Thoracic aorta (tissue), 2 donors: ENCODE measurements around the gene WIPF3. TPM values are rescaled to one million over a fixed set of nuclear protein-coding genes. Genes with fewer than 3 reads are reported as not detected.

Experiments
- ATAC-seq: fragments of 150-250 bp; one replicate; pipeline ENCODE4 v1.8.0; 2017; ENCODE audit warnings: low read depth; ENCODE audit not compliant: insufficient number of reproducible peaks, low FRiP score
- DNase-seq: peaks from one replicate; pipeline ENCODE4 v3.0.0-alpha.2; 2020; ENCODE audit warnings: low spot score
- H3K27ac ChIP-seq, 2 donors: fragments of 200-600 bp; sonication (generic); 1 replicate in 1 of 2; 2 replicates in 1 of 2; pipeline ENCODE4 v1.5.1; 2016; ENCODE audit warnings: mild to moderate bottlenecking in 2 of 2, moderate library complexity in 2 of 2
- H3K27me3 ChIP-seq: fragments of 200-600 bp; sonication (generic); replicated peaks from 2 replicates; pipeline ENCODE4 v1.6.0; 2016; ENCODE audit warnings: mild to moderate bottlenecking; ENCODE audit not compliant: insufficient read depth
- H3K36me3 ChIP-seq: fragments of 200-600 bp; sonication (generic); one replicate; pipeline ENCODE4 v1.5.1; 2016
- H3K4me1 ChIP-seq, 2 donors: fragments of 200-600 bp; sonication (generic); 1 replicate in 1 of 2; 2 replicates in 1 of 2; pipeline versions ENCODE4 v1.5.1 to v1.6.0; 2016; ENCODE audit warnings: low read depth in 2 of 2, mild to moderate bottlenecking in 1 of 2; ENCODE audit not compliant: control insufficient read depth in 1 of 2
- H3K4me3 ChIP-seq: fragments of 200-600 bp; sonication (generic); 2 replicates; pipeline ENCODE4 v1.5.1; 2016; ENCODE audit warnings: mild to moderate bottlenecking
- H3K9me3 ChIP-seq: fragments of 200-600 bp; sonication (generic); 2 replicates; pipeline ENCODE4 v1.5.1; 2016
- CTCF ChIP-seq: fragments of 200-600 bp; sonication (generic); IDR thresholded peaks from one replicate; pipeline ENCODE4 v1.5.1; 2019; ENCODE audit warnings: antibody characterized with exemption
- total RNA-seq, 2 donors: library from RNA; depleted of rRNA; stranded (reverse); fragments of >200 nt; gene quantifications; one replicate each; pipeline versions ENCODE4 v1.1.0 to v1.2.3, GENCODE V29; 2016

WIPF3 gene
- total RNA-seq, 2 donors from 2014 or later, result 2.4 to 3.7 TPM

- Histone ChIP-seq H3K9me3 (no peaks in the 10 kb centered on the region), H3K4me3 (no peak overlapping the region), H3K36me3 (no peaks in the 10 kb centered on the region), H3K4me1 (no peaks in the 10 kb centered on the region), H3K27me3 (no peaks in the 10 kb centered on the region), H3K27ac (no peak overlapping the region)
- DNase-seq (no peak), ATAC-seq (no peak)
- TF ChIP-seq CTCF, result no peak
These were observed 41.6 kb downstream of the WIPF3 start for GRCh38 chr7:29847916-29848315.

GRCh38 chr7:29848941-29849340 is 42.6 kb downstream of the WIPF3 start:
- DNase-seq (no peak), ATAC-seq (no peak)
- H3K4me1 ChIP-seq, result no peaks in the 10 kb centered on the region
- H3K36me3 ChIP-seq, result no peaks in the 10 kb centered on the region
- no peaks in the 10 kb centered on the region for H3K9me3 ChIP-seq
- no peak for TF ChIP-seq CTCF
- no peak overlapping the region for H3K4me3 ChIP-seq
- H3K27ac ChIP-seq, result no peak overlapping the region
- H3K27me3 ChIP-seq, result no peaks in the 10 kb centered on the region

GRCh38 chr7:29851487-29851886 is 45.2 kb downstream of the WIPF3 start:
- no peaks in the 10 kb centered on the region for H3K36me3 ChIP-seq
- no peak overlapping the region for H3K4me3 ChIP-seq
- H3K27ac ChIP-seq, result no peak overlapping the region
- H3K4me1 ChIP-seq, result no peaks in the 10 kb centered on the region
- DNase-seq (no peak), ATAC-seq (no peak)
- H3K27me3 ChIP-seq, result no peaks in the 10 kb centered on the region
- no peak for TF ChIP-seq CTCF
- H3K9me3 ChIP-seq, result no peaks in the 10 kb centered on the region

DNA sequence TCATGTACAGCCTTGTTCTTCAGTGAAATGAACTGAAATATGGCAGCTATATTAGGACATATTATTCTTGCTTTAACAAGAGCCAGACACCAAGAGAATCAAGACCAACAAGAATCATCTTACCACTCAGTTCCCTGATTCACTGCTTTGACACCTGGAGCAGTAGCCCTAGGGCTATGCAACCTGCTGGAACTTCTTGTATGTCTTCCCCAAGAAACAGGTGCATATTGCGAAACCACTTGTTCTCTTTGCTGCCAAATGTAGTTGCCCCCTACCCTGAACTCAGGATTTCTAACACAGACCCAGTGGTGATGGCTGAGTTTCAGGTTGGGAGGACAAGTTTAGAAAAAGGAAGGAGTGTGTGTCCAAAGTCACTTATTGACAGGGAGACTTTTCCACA is 46.1 kb downstream of the WIPF3 start:
- Histone ChIP-seq H3K27me3 (no peaks in the 10 kb centered on the region), H3K4me3 (no peak overlapping the region), H3K9me3 (no peaks in the 10 kb centered on the region), H3K36me3 (no peaks in the 10 kb centered on the region), H3K27ac (no peak overlapping the region), H3K4me1 (no peaks in the 10 kb centered on the region)
- ATAC-seq, result no peak
- TF ChIP-seq CTCF, result no peak
- DNase-seq, result no peak

- no peaks in the 10 kb centered on the region for H3K27me3 ChIP-seq
- no peaks in the 10 kb centered on the region for H3K9me3 ChIP-seq
- H3K4me1 ChIP-seq, result no peaks in the 10 kb centered on the region
- H3K36me3 ChIP-seq, result no peaks in the 10 kb centered on the region
- no peak for ATAC-seq
- TF ChIP-seq CTCF, result no peak
- H3K4me3 ChIP-seq, result no peak overlapping the region
- no peak overlapping the region for H3K27ac ChIP-seq
- no peak for DNase-seq
These were observed 46.8 kb downstream of the WIPF3 start for GRCh38 chr7:29853072-29853471.
